ENCODE measurements around the gene C8B.

Gene C8B

DNA sequence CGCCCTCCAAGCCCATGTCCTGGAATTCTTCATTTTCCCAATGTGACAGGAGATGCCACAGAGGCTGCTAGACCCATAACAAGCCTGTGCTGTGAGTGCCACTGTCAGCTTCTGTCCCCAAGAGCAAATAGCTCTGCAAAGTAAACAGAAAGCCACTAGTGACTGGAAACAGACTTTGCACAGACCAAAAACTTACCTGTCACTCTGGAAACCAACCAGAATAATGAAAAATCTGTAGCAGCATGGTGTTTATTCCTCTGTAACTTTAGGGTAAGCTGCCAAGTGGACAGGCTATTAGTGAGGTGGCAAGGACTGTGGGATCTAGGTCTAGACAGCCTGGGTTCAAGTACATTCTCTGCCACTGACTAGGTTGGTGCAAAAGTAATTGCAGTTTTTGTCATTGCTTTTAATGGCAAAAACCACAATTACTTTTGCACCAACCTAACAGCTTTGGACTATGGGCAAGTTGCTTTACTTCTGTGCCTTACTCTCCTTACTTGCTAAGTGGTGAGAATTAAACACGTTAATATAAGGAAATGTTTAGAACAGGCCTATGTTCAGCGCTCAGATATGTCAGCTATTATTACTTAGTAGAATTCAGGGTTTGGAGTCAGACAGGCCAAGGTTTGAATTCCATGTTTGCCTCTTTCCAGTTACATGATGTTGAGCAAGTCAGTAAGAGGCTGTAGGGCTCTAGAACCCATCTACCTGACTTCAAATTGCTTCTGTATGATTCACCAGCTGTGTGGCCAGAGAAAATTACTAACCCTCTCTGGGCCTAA, at the start of gene C8B:
Gene C8B, minus strand, starts transcription at position 100 of the 782 bp plus-strand sequence. Its CDS starts 67 bp downstream, at position 33.
- no peak for DNase-seq (ENCODE audit: low read depth)

DNA sequence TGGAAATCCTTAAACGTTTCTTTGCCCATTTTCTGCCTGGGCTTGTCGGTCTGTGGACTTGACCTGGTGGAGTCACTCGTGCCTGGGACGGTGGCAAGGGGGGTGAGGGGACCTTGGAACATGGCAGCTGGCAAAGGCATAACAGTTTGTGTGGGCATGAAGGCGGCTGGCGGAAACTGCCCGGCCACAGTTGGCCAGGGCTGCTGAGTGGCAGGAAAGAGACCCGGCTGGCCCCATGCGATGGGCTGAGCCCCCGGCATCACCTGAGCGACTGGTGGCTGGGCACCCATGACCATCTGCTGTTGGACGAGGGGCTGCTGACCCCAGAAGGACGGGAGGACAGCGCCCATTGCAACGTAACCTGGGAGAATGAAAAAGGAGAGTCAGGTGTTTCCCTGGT, 49.3 kb upstream of the C8B start:
- DNase-seq (ENCODE audit: low read depth): no peak

DNA sequence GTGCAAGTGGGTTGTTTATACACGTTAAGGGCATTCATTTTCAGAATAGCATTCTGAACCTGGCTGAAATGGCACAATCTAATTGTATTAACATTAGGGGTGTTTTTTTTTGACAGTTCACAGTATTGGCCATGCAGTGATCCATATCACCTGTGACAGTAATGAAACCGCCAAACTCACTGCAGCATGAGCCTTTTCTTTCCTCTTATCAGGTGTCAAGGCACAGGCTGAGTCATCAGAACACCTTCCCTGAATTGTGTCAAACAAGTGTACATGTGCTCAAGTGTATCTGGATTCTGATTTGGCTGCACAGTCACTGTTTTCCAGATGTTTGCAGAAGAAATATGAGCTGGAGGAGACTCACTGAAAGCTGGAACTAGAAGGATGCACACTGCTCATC, 47.7 kb upstream of the C8B start:
- DNase-seq (ENCODE audit: low read depth): no peak

DNA sequence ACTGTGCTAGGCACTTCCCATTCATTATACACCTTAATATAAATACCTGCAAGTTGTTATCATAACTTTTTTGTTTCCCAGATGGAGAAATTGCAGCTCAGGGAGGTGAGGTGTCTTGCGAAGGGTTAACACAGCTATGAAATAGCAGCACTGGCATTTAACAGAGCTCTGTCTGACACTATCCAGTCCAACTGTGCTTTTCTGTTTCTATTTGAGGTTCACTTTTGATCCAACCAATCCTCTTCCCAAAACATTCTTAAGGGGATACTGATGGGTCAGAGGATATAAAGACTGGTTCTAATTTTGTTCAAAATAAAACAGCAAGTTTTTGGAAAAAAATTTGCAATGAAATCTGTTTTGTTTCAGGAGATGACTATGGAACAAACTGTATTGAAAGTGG, 46.5 kb upstream of the C8B start:
- no peak for DNase-seq (ENCODE audit: low read depth)

DNA sequence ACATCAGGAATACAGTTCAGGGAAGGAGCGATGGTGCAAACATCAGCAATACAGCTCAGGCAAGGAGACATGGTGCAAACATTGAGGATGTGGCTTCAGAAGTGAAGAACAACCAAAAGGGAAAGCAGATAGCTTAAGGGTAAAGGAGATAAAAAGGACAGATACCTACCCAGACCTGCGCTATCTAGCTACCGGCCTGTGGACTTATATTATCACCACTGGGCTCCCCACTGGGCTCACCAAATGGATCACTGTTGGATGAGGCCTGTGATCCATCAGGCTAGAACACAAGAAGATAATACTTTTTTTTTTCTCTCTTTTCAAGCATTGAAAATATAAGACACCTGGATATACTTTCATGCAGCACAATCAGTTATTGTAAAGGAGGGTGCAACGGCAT, 44.7 kb upstream of the C8B start:
- DNase-seq (ENCODE audit: low read depth): no peak

DNA sequence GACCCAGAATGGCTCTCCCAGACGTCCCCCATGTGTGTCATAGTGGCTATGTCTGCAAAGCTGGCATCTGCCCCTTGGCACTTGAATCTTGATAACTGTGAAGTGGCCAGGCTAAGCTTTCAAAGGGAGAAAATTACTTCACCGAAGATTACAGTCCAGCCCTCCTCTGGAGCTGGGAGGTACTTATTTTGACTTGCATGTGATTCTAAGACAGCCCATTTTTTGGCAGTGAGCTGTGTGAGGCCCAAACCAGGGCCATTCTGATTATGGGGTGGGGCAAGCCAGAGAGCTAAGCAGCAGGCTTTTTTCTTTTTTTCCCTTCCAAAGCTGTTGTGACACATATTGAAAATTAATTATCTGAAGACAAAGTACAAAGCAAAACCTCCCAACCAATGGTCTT, 42.1 kb upstream of the C8B start:
- no peak for DNase-seq (ENCODE audit: low read depth)

DNA sequence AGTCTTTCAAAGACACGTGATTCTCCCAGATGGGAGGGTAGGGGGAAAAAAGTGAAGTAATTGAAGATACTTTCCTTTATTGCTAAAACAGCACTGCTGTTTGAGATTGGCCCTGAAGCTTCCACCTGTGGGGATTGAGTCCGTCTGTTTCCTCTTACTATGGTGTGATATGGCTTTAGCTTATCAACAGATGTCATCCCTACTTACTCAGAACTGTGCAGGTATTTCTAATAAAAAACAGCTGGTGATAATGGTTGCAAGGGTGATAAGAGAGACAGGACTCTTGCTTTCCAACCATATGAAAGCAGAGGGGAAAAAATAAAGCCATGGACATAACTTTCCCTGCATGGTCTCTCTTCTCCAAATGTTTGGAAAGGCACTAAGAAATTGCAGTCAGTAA, 41.7 kb upstream of the C8B start:
- no peak for DNase-seq (ENCODE audit: low read depth)

DNA sequence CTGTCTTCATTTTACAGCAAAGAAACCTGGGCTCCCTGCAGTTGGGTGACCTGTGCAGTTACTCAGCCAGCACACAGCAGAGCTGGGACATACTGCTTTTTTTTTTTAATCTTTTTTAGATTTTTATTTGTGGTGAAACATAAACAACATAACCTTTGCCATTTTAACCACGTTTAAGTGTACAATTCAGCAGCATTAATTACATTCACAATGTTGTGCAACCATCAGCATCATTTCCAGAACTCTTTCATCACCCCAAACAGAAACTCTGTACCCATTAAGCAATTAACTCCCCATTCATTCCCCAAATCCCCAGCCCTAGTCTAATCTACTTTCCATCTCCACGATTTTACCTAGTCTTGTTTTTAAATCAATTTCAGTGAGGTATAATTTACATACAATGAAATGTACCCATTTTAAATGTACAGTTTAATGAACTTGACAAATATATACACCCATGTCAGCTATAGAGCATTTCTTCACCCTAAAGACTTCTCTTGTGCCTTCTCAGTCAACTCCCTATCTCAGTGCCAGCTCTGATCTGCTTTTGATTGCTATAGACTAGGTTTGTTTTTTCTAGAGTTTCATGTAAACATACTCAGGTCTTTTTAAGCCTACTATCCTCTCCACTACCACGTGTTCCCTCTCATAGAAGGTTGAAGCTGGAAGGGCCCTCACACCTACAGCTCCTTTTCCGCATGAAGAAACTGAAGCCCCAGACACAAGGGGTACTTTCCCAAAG, 37.8 kb upstream of the C8B start:
- no peak for DNase-seq (ENCODE audit: low read depth)

DNA sequence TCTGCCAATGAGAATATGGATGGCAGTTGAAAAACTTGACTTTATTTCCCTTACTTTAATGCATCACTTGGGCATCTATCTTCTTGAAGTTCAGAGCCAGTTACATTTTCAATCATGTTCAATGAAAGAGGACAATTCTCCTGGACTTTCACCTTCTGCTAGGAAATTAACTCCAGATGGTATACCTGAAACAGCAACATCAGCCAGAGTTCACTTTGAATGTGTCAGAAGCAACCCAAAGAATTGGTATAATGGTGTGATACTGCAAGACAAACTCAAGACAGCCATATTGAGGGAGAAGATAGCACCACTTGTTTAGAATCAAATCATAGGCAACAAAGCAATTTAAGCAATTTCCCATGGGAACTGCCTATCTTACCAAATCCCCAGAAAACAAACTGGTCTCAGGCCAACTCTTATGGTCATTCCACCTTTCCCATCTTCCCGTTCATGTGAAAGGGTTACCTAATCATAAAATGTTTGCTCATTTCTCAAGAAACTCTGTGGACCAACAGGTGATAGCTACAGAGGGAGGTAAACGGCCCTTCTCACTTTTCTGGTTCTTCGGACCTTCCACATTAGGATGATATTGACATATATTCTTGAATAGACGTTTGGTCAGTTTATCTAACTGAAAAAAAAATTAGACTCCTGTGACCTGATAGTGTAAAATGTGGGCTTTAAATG, 29.7 kb upstream of the C8B start:
- DNase-seq (ENCODE audit: low read depth): no peak

DNA sequence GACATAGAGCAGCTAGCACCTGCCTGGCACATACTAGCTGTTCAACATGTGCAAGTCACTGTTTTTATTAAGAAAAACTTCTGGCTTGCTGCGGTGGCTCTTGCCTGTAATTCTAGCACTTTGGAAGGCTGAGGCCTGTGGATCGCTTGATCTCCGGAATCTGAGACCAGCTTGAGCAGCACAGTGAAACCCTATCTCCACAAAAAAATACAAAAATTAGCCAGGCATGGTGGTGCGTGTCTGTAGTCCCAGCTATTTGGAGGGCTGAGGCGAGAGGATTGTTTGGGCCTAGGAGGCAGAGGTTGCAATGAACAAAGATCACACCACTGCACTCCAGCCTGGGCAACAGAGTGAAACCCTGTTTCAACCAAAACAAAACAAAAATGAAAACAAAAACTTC, 27.7 kb upstream of the C8B start:
- DNase-seq (ENCODE audit: low read depth): no peak

DNA sequence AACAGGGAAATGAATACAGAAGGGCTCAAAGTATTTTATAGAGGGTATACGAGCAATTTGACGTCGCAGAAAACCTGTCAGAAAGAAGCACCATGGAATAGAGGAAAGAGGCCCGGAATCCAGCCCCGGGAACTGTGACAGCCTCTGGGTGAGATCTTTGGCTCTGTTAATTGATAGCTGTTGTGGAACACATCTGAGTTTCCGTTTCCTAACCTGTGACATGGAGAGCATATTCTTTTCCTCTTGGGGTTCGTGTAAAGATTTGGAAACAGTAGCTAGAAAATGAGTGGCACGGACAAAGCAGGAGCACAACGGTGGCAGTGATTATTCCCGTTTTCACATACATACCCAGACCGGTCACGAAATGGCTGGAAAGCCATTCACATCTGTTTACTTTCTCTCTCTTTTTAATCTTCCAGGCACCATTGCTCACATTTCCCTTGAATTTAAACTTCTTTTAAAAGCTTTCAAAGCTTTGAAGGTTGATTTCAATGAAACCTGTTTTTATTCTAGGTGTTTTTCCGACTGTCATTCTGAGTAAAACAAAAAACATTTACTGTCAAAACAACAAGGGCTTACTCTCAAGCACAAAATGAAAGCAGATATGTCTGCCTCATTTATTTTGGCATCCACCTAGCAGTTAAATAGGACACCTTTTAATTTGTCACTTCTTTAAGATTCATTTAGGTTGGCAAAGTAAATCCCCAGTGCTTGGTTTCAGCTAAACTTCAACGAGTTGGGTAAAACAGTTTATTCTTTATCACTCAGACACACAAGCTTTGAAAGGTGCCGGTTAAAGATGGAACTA, 26.7 kb upstream of the C8B start:
- DNase-seq (ENCODE audit: low read depth): no peak

DNA sequence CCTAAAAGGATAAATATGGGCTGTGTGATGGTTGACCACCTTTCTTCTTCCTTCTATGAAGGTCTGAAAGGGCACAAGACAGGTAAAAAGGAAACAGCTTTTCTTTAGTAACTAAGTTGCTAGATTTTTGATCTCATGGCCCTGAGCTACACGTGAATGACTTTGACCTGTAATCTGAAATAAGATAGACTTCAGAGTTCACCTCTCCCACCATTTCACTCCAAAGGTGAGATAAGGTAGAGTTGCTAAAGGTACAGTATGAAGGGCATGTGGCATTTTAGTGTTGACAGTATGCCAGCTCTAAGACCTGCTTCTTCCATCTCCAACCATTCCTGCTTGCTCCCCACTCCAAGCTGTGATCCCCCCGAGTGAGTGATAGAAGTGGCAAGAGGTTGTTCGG, 25.8 kb upstream of the C8B start:
- DNase-seq (ENCODE audit: low read depth): no peak

DNA sequence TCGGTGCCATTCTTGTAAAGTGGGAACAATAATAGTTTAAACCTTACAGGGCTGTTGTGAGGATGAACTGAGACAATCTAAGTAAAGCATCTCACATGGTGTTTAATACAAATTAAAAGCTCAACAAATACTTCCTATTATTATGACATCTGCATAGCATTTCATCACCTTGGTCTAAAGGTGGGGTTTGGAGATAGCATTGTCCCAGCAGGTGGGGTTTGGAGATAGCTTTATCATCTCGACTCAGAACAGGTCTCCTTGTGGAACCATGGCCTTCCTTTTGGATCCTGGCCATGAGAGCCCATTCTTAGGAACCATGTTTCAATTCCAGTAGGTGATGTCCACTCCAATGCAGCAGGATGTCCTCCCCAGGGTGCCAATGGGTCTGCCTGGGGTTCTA, 20.6 kb upstream of the C8B start:
- DNase-seq (ENCODE audit: low read depth): no peak

DNA sequence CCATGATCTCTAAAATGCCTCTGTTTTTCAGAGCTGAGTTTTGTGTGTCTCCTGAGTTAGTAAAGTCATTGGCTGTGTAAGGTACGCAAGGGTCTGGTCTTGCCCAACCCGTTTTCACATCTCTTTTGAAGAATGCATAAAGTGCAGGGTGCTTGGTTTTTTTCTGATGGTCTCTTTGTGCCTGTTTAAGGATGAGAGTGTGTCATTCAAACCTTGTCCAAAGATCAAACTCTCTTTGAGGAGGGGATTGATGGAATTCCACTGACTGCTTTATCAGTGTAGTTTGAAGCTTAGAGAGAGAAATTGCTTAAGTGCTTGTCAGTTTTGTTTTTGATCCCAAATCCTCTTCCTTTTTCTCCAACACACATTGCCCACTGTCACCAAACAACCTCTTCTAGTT, 20.0 kb upstream of the C8B start:
- no peak for DNase-seq (ENCODE audit: low read depth)

DNA sequence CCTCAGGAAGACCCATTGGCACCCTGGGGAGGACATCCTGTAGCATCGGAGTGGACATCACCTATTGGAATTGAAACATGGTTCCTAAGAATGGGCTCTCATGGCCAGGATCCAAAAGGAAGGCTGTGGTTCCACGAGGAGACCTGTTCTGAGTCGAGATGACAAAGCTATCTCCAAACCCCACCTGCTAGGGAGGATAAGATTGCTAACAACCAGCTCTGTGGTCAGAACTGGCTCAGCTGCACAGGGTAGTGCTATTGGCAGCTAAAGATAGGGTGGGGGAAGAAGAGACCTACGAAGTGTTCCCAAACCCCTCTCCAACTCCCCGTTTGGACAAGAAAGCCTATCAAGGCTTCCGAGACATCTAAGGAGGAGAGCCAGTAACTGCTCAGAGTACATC, 17.7 kb upstream of the C8B start:
- no peak for DNase-seq (ENCODE audit: low read depth)

DNA sequence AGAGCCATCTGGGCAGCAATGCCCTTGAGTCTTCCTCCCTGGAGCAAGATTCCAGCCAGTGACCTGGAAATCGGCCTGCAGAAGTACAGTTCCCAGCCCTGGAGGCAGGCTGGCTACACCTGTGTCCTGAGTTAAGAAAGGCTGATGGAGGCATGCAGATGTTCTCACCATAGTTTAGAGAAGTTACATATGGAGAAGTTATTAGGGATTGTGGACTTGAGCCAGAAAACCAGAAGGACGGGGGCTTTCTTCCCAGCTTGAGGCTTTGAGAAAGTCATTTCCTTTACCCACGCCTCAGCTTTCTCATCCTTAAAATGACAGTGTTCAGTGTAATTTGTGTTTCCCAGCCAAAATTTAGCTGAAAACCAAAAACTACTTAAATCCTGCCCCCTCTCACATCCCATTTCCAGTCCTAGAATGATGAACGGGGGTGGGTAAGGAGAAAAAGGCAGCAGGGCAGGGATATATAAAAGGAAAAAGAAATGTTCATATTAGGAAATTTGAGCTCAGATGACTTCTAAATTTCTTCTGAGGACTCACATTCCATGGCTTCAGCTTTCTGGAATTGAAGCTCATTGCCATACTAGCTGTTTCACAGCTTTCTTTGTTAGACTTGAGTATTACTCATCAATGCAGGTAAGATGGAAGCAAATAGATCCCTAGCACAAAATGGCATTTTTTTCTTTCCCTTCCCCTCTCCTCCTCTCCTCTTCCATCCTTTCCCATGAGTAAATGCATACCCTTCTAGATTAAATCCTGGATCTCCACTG, 14.4 kb upstream of the C8B start:
- DNase-seq (ENCODE audit: low read depth): no peak

DNA sequence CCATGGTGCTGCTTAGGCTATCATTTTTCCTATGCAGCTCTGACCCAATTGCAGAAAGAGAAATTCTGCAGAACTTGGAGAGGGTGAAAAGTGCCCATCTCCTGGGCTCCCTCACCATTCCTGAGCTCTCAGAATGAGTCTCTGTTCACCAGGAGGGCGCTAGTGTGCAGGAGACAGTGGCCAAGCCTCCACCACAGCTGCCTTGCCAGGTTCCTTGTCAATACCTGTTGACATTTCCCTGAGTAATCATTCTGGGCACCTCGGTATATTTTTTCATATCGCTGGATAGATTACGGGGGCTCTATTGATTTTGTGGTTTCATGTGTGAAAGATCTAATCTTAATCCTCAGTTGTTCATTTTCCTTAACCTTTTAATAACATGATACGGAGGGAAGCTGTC, 13.0 kb upstream of the C8B start:
- DNase-seq (ENCODE audit: low read depth): no peak

DNA sequence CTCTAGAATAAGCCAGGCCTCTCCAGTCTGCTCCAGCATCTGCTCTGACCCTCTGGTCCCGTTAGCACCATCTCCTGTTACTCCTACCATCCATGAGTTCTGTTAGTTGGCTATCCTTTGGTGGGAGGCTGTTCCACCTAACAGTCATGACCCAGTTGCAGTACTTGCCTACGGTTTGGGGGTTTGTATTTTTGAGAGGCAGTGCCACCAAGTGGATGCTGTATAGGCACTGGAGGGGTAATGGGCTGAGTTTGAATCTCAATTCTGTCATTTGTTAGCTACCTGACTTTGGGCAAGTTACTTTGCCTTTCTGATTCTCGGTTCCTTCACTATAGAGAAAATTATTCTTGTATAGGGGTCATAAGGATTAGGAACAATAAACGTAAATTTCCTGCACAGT, 12.1 kb upstream of the C8B start:
- DNase-seq (ENCODE audit: low read depth): no peak

DNA sequence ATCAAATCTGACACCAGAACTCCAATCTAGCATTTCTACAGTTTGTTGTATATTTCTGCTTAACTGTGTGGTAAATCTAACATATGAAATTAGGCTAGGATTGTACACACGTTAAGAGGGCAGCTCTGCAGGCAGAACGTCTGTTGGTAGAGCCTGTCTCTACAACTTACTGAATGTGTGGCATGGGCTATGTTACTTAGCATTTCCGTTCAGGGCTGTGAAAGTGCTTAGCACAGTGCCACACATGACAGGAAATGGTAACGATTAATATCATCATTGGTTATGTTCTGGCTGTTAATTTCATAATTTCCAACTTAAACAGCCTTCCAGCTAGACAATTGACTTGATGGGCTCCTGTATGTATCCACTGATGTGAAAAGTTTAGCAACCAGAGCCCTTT, 9.6 kb upstream of the C8B start:
- DNase-seq (ENCODE audit: low read depth): no peak

DNA sequence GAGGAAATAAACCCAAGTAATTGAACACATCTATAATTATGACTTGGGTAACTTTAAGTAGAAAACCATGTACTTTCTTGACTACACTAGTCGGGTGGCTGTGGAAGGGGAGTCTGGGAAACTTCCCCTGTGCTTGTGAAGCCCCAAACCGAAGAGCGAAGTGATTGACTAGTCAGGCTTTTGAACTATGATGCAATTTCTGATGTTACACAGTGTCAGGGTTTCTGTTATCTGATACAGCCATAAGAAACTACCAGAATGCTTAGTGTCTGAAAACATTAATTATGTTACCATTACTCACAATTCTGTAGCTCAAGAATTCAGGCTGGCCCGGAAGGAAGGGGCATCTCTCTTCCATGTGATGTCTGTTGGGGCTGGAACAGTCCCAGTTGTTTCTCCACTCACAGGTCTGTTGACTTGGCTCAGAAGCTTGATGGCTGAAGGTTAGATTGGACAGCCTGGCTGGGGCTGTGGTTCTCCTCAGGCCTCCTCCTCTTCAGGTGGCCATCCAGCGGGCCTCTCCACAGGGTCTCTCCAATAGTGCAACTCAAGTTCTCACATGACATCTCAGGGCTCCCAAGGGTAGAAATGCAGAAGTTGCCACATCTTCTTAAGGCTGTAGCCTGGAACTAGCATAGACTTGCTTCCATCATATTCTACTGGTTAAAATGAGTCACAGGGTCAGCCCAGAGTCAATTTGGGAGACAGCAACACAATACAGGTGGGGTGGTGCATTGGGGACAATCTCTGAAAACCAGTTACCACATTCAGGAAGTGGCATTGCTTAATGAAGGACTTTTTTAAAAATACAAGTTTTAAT, 8.3 kb upstream of the C8B start:
- DNase-seq (ENCODE audit: low read depth): no peak

DNA sequence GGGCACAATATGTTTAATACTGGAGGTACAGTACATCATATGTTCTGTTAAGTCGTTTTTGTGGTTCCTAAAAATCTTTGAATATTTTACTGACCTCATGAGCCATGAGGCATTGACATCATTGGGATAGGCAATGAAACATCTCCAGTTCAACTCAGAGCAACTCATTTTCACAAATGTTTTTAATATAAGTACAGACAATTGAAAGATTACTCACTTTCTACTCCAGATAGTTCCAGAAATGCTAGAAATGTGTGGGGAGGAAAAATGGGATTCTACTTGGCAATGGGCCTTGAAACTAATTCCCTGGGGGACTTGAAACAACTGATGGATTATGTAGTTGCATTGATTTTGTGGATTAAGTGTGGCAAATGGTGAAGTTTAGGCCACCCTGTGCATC, 7.2 kb upstream of the C8B start:
- no peak for DNase-seq (ENCODE audit: low read depth)
